ENCODE data around the gene ADD2.
A peak's percentile ranks its signal among the peaks of the same experiment; 100 is the strongest.

Gene ADD2

DNA sequence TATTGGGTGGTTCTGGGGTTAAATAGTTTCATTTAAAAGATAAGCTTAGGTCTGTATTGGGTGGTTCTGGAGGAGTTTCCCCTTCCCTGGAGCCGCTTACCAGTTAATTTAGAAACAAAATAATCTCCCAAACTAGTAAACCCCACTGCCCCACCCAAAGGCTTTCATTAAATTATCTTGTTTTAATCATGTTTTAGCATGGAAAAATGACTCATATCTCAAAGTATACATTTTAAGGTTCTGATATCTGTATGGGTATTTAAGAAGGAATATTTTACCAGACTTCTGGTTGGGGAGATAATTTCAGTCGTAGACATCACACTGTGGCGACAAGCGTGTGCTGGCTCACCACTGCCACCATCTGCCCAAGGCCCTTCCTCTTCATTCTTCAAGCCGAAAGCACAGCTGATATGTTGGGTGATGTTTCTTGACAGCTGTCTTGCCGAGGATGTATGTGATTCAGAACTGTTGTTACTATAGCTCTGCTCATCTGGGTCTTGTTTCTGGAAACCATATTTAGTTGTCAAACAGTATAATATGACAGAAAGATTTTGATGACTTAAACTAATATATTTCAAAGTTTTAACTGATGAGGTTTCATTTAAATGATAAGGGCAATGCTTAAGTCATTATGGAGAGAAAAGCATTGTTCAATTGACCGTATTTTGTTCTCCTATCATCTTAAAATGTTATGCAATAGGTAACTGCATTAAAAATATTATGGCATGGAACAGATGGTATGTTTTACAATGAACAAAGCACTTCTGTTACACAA is 17.3 kb upstream of the ADD2 start:
- DNase-seq (ENCODE audit: low read depth), result peak; percentile 28

GRCh38 chr2:70784320-70784719 is 16.3 kb upstream of the ADD2 start:
- no peak for DNase-seq (ENCODE audit: low read depth)

DNA sequence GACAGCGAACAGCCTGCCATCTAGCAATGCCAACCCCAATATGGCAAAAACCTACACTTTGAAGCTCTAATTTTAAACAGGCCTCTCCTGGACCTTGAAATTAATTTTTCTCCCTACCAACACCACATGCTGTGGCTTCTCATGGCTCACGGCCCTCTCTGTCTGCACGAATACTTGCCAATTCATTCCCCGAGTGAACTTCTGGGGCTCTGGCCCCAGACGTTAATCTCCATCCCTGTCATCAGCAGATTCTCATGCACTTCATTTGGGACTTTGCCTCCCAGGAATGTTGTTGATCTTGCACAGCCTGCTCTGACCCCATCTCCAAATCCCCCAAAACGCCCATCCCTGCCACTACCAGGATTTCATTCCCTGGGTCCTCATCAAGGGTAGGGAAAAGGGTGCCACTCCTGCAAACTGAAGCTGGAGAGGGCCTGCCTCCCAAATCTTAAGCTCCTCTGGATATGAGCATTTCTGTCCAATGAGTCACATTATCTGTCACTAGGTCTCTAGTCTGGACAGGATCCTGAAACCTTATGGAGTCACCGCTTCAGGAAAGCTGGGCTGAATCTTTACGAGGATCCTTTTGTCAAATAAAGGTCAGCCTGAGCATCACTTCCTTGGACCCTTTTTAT is 12.0 kb upstream of the ADD2 start:
- no peak for DNase-seq (ENCODE audit: low read depth)

- DNase-seq (ENCODE audit: low read depth), result no peak
Observed at GRCh38 chr2:70779491-70779890, 11.5 kb upstream of the ADD2 start.

GRCh38 chr2:70778676-70779075 is 10.7 kb upstream of the ADD2 start:
- DNase-seq (ENCODE audit: low read depth), result no peak

DNA sequence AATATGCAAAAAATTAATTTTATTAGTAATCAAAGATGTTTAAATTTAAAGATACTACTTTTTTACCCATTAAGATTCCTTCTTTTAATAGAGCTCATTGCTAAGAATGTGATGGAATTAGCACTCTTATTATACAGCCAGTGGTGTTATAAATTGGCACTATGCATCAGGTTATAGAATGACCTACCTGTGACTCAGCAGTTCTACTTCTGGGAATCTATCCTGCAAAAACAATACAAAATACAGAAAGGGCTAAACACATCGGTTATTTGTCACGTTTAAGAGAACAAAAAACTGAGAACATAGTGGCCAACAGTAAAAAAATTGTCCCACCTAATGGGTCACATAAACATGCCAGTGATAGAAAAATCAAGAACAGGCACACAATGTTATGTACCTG is 9.4 kb upstream of the ADD2 start:
- no peak for DNase-seq (ENCODE audit: low read depth)

DNA sequence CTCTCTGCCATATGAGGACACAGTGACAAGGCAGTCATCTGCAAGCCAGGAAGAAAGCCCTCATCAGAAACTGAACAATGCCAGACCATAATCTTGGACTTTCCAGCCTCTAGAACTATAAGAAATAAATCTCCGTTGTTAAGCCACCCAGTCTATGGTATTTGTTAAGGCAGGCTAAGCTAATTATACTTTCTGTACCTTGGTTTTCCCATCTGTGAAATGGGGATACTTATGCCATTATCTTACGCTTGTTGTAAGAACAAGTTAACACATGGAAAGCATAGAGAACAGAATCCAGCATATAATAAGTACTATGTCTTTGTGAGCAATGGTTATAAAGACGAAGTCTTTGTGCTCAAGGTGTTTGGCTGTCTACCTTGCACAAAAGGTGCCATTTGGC is 8.3 kb upstream of the ADD2 start:
- DNase-seq (ENCODE audit: low read depth), result no peak

DNA sequence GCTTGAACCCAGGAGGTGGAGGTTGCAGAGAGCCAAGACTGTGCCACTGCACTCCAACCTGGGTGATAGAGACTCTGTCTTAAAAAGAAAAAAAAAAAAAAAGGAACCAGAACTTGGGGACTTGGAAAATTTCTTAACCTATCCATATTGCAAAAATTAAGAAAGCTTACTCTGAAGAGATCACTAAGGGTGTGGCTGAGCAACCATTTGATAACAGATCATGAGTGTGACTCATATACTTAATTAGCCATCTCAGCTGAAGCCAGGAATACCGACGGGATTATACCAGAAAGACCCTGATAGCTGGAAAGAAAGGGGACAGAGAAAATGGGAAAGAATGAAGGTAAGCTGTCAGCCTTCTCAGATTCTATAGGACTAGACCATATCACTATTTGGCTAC is 7.1 kb upstream of the ADD2 start:
- no peak for DNase-seq (ENCODE audit: low read depth)

GRCh38 chr2:70772486-70773155 is 4.6 kb upstream of the ADD2 start:
- DNase-seq (ENCODE audit: low read depth), result no peak

GRCh38 chr2:70771446-70771845 is 3.4 kb upstream of the ADD2 start:
- no peak for DNase-seq (ENCODE audit: low read depth)

DNA sequence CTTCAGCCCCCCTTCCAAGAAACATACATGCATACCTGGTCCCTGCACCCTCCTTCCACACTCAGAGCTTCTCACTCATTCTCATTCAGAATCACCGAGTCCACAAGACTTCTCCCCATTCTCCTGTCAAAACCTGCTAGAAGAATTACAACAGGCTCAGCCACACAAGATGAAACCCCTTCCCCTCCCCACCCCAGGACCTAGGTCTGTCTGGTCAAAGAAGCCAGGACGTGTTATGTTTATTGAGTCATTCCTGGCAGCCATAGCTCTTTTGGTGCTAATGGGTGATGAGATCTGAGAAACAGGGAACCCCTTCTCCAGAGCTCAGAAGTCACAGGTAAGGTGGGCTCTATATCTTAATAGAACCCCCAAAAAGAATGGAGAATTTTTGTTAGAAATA is 1.4 kb upstream of the ADD2 start:
- DNase-seq (ENCODE audit: low read depth), result no peak

GRCh38 chr2:70768590-70769085 is 638 bp upstream of the ADD2 start:
- DNase-seq (ENCODE audit: low read depth), result no peak

DNA sequence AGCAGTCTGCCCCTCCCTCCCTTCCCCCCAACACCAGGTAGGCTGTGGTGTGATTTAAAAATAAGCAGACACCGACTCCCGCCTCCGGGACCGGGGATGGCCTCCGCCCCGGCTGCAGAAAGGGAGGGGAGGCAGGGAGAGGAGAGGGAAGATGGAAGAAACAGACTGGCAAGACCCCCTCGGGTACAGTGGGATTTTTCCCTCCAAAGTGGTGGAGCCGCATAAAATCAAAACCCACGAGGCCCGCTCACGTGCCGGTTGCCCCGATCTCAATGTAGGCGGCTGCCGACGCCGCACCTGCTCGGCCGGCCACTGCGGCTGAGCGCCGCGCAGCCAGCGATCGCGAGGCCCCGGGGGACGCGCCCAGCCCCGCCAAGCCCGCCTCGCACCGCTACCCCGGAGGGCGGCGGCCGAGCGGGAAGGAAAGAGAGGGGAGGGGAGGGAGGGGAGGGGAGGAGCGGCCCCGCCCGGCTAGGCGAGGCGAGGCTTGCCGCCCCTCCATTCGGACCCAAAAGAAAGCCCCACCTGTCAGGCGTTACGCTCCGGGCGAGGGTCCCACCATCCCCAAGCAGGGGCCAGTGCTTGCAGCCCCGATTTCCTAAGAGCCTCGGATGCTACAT is 811 bp downstream of the ADD2 start:
- no peak for DNase-seq (ENCODE audit: low read depth)

DNA sequence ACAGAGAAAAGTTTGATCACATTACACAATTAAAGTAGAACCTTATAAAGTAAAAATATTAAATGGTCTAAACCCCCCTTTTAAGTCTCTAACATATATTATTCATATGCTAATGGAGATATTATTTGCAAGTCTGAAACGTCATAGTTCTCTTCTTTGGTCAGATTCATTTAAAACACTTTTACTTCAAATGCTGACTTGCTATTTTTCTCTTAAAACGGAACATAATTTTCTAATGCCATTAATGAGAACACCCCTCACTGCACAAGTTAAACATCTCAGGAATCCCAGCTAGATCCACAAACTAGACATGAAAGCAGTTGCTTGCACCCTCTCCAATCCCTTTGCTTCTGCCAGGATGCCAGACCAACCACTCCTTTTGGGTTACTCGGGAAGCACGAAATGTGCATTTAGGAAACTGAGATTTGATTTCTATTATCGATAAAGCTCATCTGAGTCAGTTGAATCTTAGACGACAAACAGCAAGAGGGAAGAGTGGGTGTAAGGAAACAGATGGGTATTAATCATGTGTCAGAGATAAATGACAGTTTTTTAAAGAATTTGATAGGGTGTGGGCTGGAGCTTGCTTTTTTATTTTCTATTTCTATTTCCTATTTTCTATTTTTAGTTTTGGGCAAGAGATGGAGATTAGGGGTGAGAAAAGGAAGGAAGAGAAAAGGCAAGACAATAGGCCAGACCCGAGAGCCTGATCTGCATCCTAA is 1.5 kb downstream of the ADD2 start:
- DNase-seq (ENCODE audit: low read depth), result no peak

DNA sequence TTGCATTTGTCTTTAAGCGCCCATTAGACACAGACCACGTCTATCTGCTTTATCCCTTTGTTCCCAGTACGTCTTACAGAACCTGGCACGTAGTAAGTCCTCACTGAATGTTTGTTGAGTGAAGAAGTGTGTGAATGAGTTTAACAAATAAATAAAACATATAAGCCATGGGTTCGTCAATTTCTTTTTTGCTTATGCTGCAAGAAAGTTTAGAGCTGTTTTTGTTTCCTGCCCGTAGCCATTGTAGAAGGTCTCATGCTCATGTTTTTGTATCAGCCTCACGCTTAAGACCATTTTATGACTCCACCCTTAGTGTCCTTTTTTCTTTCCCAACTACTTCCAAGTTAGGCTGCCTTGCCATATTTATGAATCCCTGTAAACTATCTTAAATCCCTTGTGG is 2.5 kb downstream of the ADD2 start:
- no peak for DNase-seq (ENCODE audit: low read depth)

DNA sequence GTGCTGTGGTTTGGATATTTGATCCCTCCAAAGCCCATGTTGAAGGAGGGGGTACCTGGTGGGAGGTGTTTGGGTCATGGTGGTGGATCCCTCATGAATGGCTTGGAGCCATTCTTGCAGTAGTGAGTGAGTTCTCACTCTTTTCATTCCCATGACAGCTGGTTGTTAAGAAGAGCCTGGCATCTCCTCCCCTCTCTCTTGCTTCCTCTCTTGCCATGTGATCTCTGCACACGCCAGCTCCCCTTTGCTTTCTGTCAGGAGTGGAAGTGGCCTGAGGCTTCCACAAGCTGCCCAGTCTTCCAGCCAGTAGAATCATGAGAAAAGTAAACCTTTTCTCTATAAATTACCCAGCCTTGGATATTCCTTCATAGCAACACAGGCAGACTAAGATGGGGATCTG is 8.6 kb downstream of the ADD2 start:
- DNase-seq (ENCODE audit: low read depth), result no peak

DNA sequence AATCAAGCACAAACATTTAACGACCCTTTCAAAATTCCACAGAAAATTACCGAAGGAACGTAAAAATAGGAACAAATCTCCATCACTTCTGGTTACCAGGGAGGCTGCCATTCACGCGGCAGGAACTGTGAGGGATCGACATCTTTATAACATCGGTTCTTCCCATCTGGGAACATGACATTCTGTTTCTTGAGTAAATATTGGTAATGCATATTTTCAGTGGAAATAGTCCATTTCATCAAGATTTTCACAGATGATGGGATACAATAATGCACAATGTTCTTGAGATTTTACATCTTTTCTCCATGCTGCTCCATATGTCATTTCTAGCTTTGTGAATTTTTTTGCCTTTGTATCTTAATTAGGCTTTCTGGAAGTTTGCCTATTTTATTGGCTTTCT is 10.0 kb downstream of the ADD2 start:
- DNase-seq (ENCODE audit: low read depth), result no peak

- DNase-seq (ENCODE audit: low read depth), result no peak
Observed at GRCh38 chr2:70757360-70757759, 10.6 kb downstream of the ADD2 start.

DNA sequence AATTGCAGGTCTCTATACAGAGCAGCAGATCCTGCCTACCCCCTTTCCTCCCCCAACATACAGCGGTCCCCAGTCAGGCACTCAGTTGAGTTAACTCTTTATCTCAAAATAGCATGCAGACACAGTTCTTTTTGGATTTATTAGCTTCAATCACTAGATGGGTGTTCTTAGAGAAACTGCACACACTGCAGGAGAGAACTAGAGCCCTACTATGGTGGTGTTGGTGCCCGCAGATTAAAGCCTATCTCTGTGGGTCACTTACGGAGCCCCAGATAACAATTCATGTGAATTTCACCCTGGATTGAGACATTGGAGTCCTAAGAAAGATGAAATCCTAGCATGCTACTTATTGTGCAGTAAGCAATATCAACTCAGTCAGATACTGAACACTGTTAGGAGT is 11.9 kb downstream of the ADD2 start:
- DNase-seq (ENCODE audit: low read depth), result no peak

DNA sequence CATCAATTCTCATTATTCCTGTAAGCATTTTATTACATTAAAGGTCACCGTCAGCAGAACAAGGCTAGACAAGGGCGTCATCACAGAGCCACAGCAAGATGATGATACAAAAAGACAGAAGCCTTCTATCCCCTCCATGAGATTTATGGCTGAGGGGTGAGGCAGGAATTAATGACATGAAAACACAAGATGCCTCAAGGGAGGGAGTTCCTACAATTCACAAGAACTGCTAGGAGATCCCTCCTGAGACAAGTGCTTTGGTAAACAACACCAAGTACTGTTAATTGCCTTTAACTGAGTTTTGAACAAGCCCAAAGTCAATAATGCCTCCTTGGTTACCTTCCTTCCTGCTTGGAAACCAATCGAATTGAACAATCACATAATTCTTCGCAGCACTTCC is 14.1 kb downstream of the ADD2 start:
- DNase-seq (ENCODE audit: low read depth), result no peak

- no peak for DNase-seq (ENCODE audit: low read depth)
Observed at GRCh38 chr2:70753031-70753430, 15.0 kb downstream of the ADD2 start.

GRCh38 chr2:70752396-70752795 is 15.6 kb downstream of the ADD2 start:
- DNase-seq (ENCODE audit: low read depth), result no peak
